ENCODE measurements around the gene CMTM6. TPM values are rescaled to one million over a fixed set of nuclear protein-coding genes. Genes with fewer than 3 reads are reported as not detected.
"Not testable (repeated sequence)": the region's sequence is repeated elsewhere in the genome, so short reads cannot be mapped to it uniquely, and the experiment has no call there.

Gene CMTM6
- total RNA-seq, 1 experiment from 2014 or later, result 36.8 TPM

DNA sequence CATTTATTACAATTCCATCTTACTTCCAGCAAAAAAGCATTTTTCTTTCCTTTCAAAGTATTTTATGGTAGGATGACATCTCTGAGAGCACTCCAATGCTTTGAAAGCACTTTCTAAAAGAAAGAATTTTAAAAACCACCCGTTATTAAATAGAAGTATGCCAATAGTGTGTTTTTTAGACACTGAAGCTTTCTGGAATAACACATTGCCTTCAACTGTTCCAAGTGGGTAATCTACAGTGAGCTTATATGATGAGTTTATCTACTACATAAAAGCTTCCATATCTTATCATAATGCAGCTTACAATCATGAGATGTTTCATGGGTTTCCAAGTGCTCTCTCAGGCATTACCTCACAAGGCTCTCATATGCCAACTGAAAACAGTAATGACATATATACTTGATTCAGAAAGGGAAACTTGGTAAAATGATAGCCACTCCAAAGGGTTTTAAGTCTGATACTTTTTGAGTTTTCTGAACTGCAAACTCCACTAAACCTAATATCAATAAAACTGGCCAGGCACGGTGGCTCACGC is 14.1 kb downstream of the CMTM6 start:
- no peaks in the 10 kb centered on the region for H3K9me3 ChIP-seq (replicated peaks)
- no peak for DNase-seq
- H3K36me3 ChIP-seq, result no peaks in the 10 kb centered on the region
- H3K4me3 ChIP-seq, result no peak overlapping the region
- H3K27me3 ChIP-seq, result no peaks in the 10 kb centered on the region
- no peaks in the 10 kb centered on the region for H3K4me1 ChIP-seq
- H3K27ac ChIP-seq, result no peak overlapping the region

DNA sequence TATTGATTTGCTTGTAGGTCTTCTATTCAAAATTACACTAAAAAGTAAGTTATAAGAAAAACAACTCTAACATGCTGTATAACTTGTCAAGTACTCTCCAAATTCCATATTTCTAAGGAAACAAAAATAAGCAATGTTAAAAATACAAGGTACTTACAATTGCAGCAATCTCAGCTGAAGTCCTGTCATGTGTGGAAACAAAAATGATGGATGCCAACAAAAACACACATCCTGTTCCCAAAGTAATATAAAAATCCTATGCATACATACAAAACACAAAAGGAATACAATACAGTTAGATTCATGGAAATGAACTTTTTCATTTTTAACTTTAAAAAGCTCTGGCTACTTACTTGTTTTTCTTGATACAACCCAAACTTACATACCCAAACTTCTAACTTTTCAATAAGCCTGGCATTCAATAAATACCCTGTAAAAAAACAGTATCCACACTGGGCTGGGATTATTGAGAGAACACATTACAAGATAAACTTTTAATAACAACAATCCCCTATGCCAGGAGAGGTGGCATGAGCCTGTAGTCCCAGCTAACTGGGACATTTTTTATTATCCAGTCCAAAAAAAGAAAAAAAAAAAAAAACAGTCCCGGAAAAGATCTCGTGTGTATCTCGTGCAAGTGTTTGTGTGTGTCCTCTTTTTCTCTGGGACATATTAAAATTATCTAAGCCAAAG is 14.7 kb downstream of the CMTM6 start:
- Histone ChIP-seq H3K4me3 (no peak overlapping the region), H3K36me3 (no peaks in the 10 kb centered on the region; the same call in 1 of the 2 replicates), H3K27ac (no peak overlapping the region), H3K9me3 (replicated peaks) (no peaks in the 10 kb centered on the region), H3K4me1 (no peaks in the 10 kb centered on the region), H3K27me3 (no peaks in the 10 kb centered on the region)
- no peak for DNase-seq

DNA sequence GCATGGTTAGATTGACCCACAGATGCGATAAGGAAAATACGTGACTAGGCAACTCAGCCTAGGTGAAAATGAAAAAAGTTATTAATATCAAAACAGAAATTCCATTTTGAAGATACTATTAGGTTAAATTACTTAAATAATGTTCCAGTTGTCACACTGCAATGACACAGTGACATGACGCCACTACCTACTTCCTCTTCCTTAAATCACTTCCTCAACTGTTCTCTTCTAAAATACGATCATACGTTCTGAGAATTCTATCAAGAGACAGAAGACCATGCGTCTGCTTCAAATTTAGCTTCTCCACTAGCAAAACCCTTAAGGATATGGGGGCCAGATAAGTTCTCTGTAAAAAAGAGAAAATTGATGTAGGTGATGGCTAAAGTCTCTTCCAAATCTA is 18.2 kb downstream of the CMTM6 start:
- no peaks in the 10 kb centered on the region for H3K4me1 ChIP-seq
- peaks cover 2% of the 10 kb centered on the region; the same call in 1 of the 2 replicates for H3K36me3 ChIP-seq
- H3K27me3 ChIP-seq, result no peaks in the 10 kb centered on the region
- no peaks in the 10 kb centered on the region for H3K9me3 ChIP-seq (replicated peaks)
- H3K4me3 ChIP-seq, result no peak overlapping the region
- DNase-seq, result no peak
- no peak overlapping the region for H3K27ac ChIP-seq

- no peak overlapping the region for H3K27ac ChIP-seq
- no peaks in the 10 kb centered on the region for H3K4me1 ChIP-seq
- no peaks in the 10 kb centered on the region for H3K9me3 ChIP-seq (replicated peaks)
- no peak for DNase-seq
- no peak overlapping the region for H3K4me3 ChIP-seq
- no peaks in the 10 kb centered on the region for H3K27me3 ChIP-seq
- H3K36me3 ChIP-seq, result peaks cover 2% of the 10 kb centered on the region; the same call in 1 of the 2 replicates
These were observed 18.9 kb downstream of the CMTM6 start for GRCh38 chr3:32483772-32484171.

- no peaks in the 10 kb centered on the region for H3K27me3 ChIP-seq
- H3K36me3 ChIP-seq, result peaks cover 2% of the 10 kb centered on the region; the same call in 1 of the 2 replicates
- no peak overlapping the region for H3K27ac ChIP-seq
- no peaks in the 10 kb centered on the region for H3K4me1 ChIP-seq
- no peak for DNase-seq
- no peaks in the 10 kb centered on the region for H3K9me3 ChIP-seq (replicated peaks)
- H3K4me3 ChIP-seq, result no peak overlapping the region
These were observed 20.0 kb downstream of the CMTM6 start for GRCh38 chr3:32482693-32483092.

DNA sequence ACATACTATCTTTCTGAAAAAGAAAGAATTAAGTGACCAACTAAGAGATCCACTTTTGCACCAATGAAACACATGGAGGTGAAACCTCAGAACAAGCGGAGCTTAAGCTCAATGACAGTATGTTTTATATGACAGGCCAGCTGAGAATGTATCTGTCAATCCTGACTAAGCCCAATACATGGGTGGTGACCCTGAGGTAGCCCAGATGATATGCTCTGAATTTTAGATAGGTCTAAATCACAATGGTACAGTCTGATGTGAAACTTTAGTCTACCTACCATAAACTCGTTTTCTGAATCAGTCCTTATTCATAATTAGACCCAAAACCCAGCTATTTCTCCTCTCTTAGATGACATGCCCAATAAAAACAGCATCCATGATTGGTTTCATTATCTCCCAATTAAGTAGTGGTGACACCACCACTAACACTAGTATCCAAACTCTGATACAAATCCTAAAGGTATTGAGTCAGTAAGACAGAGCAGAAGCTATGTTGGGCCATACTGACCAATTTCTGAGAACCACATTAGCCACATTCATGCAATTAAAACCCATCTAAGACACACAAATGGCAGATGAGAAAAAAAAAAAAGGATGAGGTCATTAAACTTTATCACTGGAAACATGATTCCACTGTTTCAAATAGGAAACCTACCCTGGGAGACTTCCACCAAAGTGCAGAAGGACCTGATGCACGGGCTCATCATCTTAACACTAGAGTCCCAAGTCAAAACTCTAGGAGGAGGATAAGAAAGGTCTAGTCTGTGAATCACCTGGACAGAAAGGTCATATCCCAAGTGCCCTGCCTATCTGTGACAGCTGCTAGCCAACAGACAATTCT is 20.6 kb downstream of the CMTM6 start:
- H3K36me3 ChIP-seq, result peaks cover 2% of the 10 kb centered on the region; the same call in 1 of the 2 replicates
- H3K9me3 ChIP-seq (replicated peaks), result no peaks in the 10 kb centered on the region
- H3K27ac ChIP-seq, result no peak overlapping the region
- no peak for DNase-seq
- H3K4me3 ChIP-seq, result no peak overlapping the region
- H3K4me1 ChIP-seq, result no peaks in the 10 kb centered on the region
- no peaks in the 10 kb centered on the region for H3K27me3 ChIP-seq

- Histone ChIP-seq H3K36me3 (peaks cover 2% of the 10 kb centered on the region; the same call in 1 of the 2 replicates), H3K9me3 (replicated peaks) (no peaks in the 10 kb centered on the region), H3K4me1 (no peaks in the 10 kb centered on the region), H3K27me3 (no peaks in the 10 kb centered on the region), H3K27ac (no peak overlapping the region), H3K4me3 (no peak overlapping the region)
- DNase-seq, result no peak
These were observed 22.0 kb downstream of the CMTM6 start for GRCh38 chr3:32480604-32481003.

- Histone ChIP-seq H3K4me3 (no peak overlapping the region), H3K4me1 (no peaks in the 10 kb centered on the region), H3K27me3 (no peaks in the 10 kb centered on the region), H3K27ac (no peak overlapping the region), H3K36me3 (no peaks in the 10 kb centered on the region), H3K9me3 (replicated peaks) (no peaks in the 10 kb centered on the region)
- no peak for DNase-seq
These were observed 28.5 kb downstream of the CMTM6 start for GRCh38 chr3:32474201-32474600.

DNA sequence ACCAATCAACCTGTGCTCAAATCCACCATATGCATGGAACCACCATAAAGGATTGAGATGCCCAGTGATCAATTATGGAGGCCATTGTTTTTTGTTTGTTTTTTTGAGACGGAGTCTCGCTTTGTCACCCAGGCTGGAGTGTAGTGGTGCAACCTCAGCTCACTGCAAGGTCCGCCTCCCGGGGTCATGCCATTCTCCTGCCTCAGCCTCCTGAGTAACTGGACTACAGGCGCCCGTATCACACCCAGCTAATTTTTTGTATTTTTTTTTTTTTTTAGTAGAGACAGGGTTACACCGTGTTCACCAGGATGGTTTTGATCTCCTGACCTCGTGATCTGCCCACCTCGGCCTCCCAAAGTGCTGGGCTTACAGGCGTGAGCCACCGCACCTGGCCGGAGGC is 30.5 kb downstream of the CMTM6 start:
- not testable (repeated sequence) for H3K4me1 ChIP-seq, DNase-seq, H3K27me3 ChIP-seq

GRCh38 chr3:32471246-32471645 is 31.4 kb downstream of the CMTM6 start:
- Histone ChIP-seq H3K36me3 (no peaks in the 10 kb centered on the region), H3K4me1 (no peaks in the 10 kb centered on the region), H3K4me3 (no peak overlapping the region), H3K27ac (no peak overlapping the region), H3K27me3 (no peaks in the 10 kb centered on the region), H3K9me3 (replicated peaks) (no peaks in the 10 kb centered on the region)
- DNase-seq, result no peak

More for the DNA sequence above, 30.5 kb downstream of the CMTM6 start:
- not testable (repeated sequence) for H3K27ac ChIP-seq; H3K9me3 ChIP-seq (replicated peaks); H3K4me3 ChIP-seq; H3K36me3 ChIP-seq

DNA sequence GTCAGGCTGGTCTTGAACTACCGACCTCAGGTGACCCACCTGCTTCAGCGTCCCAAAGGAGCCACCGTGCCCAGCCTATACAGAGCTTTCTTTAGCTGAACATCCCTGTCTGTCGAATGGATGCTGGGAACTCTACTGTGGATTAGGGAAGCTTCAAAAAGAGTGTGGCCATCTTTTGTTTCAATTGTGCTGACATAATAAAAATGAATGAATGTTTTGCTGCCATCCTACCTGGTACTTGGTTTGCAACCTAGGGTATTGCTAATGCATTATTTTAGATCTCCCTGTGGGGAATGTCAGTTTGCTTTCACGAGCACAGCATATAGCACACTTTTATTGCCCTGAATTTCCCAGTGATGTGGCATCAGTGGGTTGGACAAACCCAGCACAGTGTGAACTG is 32.3 kb downstream of the CMTM6 start:
- DNase-seq, result no peak
- H3K27me3 ChIP-seq, result no peaks in the 10 kb centered on the region
- H3K36me3 ChIP-seq, result no peaks in the 10 kb centered on the region
- H3K27ac ChIP-seq, result no peak overlapping the region
- H3K9me3 ChIP-seq (replicated peaks), result no peaks in the 10 kb centered on the region
- H3K4me1 ChIP-seq, result no peaks in the 10 kb centered on the region
- H3K4me3 ChIP-seq, result no peak overlapping the region

GRCh38 chr3:32469151-32469874 is 33.3 kb downstream of the CMTM6 start:
- H3K36me3 ChIP-seq, result no peaks in the 10 kb centered on the region
- H3K9me3 ChIP-seq (replicated peaks), result no peaks in the 10 kb centered on the region
- H3K4me3 ChIP-seq, result no peak overlapping the region
- no peaks in the 10 kb centered on the region for H3K4me1 ChIP-seq
- DNase-seq, result no peak
- H3K27me3 ChIP-seq, result no peaks in the 10 kb centered on the region
- H3K27ac ChIP-seq, result no peak overlapping the region

DNA sequence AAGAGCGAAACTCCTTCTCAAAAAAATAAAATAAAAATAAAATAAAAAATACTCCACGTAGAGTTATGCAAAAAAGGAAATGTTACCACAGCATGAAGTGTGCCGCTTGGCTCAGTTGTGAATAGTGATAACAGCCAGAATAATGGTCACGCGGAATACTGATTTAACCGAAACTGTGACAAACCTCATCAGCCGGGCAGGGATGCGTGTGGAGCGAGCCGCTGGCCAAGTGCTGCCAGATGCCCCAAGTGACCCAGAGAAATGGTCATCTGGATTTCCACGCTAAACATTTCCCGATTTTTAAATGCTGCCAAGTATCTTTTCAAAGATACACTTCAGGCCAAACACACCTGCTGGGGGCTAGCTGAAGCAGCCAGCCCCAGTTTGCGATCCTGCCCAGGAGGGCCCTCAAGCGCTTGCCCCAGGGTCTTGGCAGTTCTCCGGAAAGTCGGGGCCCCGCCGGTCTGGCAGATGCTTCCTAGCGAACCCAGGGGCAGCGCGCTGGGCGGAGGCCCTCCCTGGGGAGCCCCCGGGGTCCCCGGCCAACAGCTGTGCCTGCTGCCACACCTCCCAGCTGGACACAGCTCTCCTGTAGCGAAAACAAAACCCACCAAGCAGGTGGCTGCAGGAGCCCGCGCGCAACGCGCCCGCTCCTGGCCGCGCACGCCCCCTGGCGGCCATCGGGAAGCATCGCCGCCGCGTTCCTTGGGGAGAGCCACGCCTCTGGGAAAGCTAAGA is 35.1 kb downstream of the CMTM6 start:
- Histone ChIP-seq H3K27ac (no peak overlapping the region), H3K4me3 (no peak overlapping the region), H3K27me3 (no peaks in the 10 kb centered on the region), H3K9me3 (replicated peaks) (no peaks in the 10 kb centered on the region), H3K36me3 (no peaks in the 10 kb centered on the region), H3K4me1 (no peaks in the 10 kb centered on the region)
- peak; percentile 69 to 77 for DNase-seq

DNA sequence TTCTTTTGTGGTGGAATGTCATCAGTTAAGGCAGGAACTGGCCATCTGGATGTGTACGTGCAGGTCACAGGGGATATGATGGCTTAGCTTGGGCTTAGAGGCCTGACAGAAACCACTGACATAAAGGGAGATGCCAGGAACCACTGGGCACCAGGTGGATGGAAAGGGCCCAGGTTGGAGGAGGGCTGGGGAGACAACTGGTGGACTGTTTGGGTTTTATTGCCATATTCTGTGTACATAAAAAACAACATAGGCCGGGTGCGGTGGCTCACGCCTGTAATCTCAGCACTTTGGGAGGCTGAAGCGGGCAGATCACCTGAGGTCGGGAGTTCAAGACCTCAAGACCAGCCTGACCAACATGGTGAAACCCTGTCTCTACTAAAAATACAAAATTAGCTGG is 35.8 kb downstream of the CMTM6 start:
- H3K4me3 ChIP-seq; DNase-seq; H3K36me3 ChIP-seq; H3K9me3 ChIP-seq (replicated peaks); H3K27ac ChIP-seq; H3K27me3 ChIP-seq; H3K4me1 ChIP-seq: not testable (repeated sequence)
